IPS-20b (cell line): Measurements from ENCODE around the gene LMTK3.

ENCODE experiments used
- H3K27ac ChIP-seq: one replicate; pipeline ENCODE4 v1.5.1; 2013; ENCODE audit warnings: low read length
- H3K27me3 ChIP-seq: 2 replicates; pipeline ENCODE4 v1.6.1; 2013; ENCODE audit warnings: mild to moderate bottlenecking, low read length, inconsistent platforms; ENCODE audit not compliant: insufficient read depth
- H3K36me3 ChIP-seq: 2 replicates; pipeline ENCODE4 v1.6.1; 2013; ENCODE audit warnings: low read depth, mild to moderate bottlenecking, inconsistent platforms, low read length, moderate library complexity; ENCODE audit not compliant: insufficient read depth
- H3K4me1 ChIP-seq: 2 replicates; pipeline ENCODE4 v1.6.1; 2013; ENCODE audit warnings: mild to moderate bottlenecking, control low read depth, inconsistent platforms, low read length, moderate library complexity; ENCODE audit not compliant: insufficient read depth
- H3K4me3 ChIP-seq: 2 replicates; pipeline ENCODE4 v1.5.1; 2013; ENCODE audit warnings: mild to moderate bottlenecking, low read length, inconsistent platforms
- H3K9ac ChIP-seq: 2 replicates; pipeline ENCODE4 v1.6.1; 2013; ENCODE audit warnings: low read depth, mild to moderate bottlenecking, inconsistent platforms, low read length, moderate library complexity
- H3K9me3 ChIP-seq: 2 replicates; pipeline ENCODE4 v1.6.1; 2013; ENCODE audit warnings: mild to moderate bottlenecking, low read depth, low read length, inconsistent platforms; ENCODE audit not compliant: insufficient read depth

Gene LMTK3

DNA sequence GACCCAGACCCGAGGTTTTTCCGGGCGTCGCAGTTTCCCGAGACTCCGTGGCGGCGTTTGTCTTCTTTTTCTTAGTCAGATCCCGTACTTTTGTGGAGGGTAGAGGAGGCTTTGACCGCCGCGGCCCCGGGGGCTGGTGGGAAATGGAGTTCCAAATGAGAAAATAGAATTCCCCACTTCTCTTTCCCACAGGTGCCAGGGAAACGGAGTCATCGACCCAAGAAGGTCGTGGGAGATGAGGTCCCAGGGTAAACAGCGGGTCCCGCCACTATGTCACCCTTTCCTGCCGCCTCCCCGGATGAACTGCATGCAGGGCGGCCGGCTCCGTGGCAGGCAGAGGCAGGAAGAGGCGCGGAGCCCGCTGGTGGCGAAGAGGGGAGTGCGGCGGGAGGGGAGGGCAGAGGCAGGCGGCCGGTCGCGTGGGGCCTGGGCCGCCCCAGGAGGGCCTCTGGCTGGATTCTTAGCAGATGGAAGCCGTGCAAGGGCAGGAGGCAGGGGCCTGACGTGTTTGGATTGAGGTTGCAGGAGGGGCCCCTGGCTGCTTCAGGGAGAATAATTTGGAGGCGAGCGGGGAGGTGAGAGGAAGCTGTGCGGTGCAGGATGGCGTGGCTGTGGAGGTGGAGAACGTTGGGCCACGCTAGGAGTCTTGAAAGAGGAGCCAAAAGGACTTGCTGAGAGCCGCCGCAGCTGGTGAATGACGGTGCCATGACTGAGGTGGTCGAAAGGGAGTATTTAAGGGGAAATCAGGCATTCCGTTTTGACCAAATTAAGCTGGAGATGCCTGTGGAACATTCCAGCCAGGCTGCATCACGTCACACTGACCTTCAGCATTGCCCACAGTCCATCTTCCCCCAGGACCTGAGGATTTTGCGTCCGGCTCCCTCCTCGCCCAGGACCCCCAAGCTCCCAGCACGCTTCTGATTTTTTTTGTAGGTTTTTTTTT, 30.8 kb downstream of the LMTK3 start:
- Histone ChIP-seq H3K36me3 (peaks cover 39% of the 10 kb centered on the region), H3K9me3 (no peaks in the 10 kb centered on the region), H3K27ac (no peak overlapping the region), H3K9ac (no peak overlapping the region), H3K4me1 (no peaks in the 10 kb centered on the region), H3K27me3 (no peaks in the 10 kb centered on the region), H3K4me3 (peak overlapping the region; percentile 33; the same call in 1 of the 2 replicates)

DNA sequence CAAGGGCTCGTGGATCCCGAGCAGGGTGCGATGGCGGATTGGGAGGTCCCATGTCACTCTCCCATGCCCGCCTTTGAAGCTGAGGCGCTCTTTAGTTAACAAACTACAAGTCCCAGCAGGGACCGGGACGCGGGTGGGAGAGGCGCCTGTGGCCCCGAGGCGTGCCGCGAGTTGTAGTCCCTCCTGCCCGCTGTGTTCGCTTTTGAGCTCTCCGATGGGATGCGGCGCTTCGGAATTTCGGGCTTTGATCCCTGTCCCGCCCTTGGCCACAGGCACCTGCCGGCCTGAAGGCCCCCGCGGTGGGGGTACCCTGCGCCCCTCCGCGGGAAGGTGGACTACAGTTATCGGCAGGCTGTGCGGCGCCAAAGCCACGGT, 31.5 kb downstream of the LMTK3 start:
- H3K27ac ChIP-seq = no peak overlapping the region
- no peaks in the 10 kb centered on the region for H3K9me3 ChIP-seq
- no peak overlapping the region for H3K9ac ChIP-seq
- no peaks in the 10 kb centered on the region for H3K27me3 ChIP-seq
- H3K36me3 ChIP-seq = peaks cover 46% of the 10 kb centered on the region
- no peaks in the 10 kb centered on the region for H3K4me1 ChIP-seq
- peak overlapping the region; percentile 33; the same call in 1 of the 2 replicates for H3K4me3 ChIP-seq

DNA sequence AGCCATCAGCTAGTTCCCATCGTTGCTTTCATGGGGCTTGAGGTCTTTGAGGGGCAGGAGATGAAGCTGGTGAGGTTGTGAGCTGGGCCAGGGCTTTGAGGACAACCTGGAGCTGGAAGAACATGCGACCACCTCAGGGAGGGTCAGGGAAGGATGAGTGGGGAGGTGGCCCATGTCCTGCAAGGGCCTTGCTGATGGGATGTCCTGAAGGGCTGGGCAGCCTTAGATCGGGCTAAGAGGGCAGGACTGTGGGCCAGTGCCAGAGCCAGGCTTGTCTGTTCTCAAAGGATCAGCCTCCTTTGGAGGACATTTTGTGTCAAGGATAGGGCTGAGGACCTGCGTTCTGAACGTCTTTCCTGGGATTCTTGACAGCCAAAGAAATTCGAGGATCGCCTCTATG, 31.9 kb downstream of the LMTK3 start:
- Histone ChIP-seq H3K27ac (no peak overlapping the region), H3K9ac (no peak overlapping the region), H3K27me3 (no peaks in the 10 kb centered on the region), H3K4me1 (no peaks in the 10 kb centered on the region), H3K9me3 (no peaks in the 10 kb centered on the region), H3K4me3 (no peak overlapping the region), H3K36me3 (peaks cover 51% of the 10 kb centered on the region)

DNA sequence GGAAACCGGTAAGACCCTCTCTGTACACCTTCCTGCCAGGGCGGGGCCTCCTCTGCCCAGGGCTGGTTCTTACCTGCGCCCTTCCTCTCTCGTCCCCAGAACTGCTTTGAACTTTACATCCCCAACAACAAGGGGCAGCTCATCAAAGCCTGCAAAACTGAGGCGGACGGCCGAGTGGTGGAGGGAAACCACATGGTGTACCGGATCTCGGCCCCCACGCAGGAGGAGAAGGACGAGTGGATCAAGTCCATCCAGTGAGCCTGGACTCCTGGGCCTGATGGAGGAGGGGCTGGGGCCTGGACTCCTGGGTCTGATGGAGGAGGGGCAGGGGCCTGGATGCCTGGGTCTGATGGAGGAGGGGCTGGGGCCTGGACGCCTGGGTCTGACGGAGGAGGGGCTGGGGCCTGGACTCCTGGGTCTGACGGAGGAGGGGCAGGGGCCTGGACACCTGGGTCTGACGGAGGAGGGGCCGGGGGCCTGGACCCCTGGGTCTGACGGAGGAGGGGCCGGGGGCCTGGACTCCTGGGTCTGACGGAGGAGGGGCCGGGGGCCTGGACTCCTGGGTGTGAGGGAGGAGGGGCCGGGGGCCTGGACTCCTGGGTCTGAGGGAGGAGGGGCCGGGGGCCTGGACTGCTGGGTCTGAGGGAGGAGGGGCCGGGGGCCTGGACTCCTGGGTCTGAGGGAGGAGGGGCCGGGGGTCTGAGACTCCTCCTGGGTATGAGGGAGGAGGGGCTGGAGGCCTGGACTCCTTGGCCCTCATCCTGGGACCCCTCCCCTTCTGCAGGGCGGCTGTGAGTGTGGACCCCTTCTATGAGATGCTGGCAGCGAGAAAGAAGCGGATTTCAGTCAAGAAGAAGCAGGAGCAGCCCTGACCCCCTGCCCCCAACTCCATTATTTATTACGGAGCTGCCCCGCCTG, 33.0 kb downstream of the LMTK3 start:
- no peak overlapping the region for H3K27ac ChIP-seq
- no peak overlapping the region for H3K4me3 ChIP-seq
- H3K36me3 ChIP-seq = peaks cover 62% of the 10 kb centered on the region
- no peaks in the 10 kb centered on the region for H3K9me3 ChIP-seq
- no peak overlapping the region for H3K9ac ChIP-seq
- no peaks in the 10 kb centered on the region for H3K4me1 ChIP-seq
- H3K27me3 ChIP-seq = no peaks in the 10 kb centered on the region

DNA sequence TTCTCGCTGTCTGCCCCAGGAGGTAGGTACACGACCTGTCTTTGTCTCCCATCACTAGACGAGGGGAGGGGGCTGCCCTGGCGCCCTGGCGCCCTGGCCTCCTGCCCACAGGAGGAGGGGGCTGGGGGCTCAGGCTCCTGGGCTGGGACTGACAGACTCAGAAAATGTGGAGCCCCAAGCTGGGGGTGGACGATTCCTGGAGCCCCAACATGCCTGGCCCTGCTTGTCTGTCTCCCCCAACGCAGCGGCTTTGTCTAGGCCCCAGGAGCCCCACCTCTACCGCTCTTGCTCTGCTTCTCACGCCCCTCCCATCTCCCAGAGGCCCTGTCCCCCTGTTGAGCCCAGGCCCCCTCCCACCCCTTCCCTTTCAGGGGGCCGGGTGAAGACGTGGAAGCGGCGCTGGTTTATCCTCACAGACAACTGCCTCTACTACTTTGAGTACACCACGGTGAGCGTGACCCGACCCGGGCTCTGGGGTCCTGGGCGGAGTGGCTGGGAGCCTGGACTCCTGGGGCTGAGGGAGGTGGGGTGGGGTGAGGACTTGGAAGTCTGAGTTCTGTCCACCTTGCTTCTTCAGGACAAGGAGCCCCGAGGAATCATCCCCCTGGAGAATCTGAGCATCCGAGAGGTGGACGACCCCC, 33.8 kb downstream of the LMTK3 start:
- H3K9me3 ChIP-seq = no peaks in the 10 kb centered on the region
- no peaks in the 10 kb centered on the region for H3K4me1 ChIP-seq
- H3K27me3 ChIP-seq = no peaks in the 10 kb centered on the region
- H3K36me3 ChIP-seq = peaks cover 69% of the 10 kb centered on the region
- H3K4me3 ChIP-seq = no peak overlapping the region
- no peak overlapping the region for H3K27ac ChIP-seq
- no peak overlapping the region for H3K9ac ChIP-seq

DNA sequence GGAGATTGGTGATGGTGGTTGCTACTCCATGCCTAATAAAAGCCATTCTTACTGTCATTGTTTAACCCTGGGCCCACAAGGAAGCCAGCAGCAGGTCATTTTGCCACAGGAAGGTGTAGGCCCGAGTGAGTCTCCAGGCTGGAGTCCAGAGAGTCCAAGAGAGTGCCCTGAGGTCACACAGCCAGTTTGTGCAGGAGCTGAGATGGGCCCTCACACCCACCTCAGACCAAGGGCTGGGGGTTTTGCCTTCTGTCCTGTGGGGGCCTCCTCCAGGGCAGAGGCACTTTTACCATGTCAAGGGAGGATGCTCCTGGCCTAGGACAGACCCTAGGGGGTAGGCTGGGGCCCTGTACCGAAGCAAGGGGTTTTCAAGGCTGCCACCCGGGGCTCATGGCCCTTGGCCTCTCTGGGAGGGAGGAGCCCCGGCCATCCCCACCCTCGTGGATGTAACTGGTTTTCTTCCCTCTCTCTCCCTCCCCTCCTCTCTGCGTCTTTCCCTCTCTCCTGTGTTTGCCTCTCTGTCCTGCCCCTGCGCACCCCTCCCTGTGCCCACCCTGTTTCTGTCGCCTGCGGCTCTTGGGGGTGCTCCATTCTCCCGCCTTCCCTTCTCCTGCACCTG, 34.5 kb downstream of the LMTK3 start:
- Histone ChIP-seq H3K9ac (no peak overlapping the region), H3K4me3 (no peak overlapping the region), H3K27me3 (no peaks in the 10 kb centered on the region), H3K4me1 (no peaks in the 10 kb centered on the region), H3K36me3 (peaks cover 75% of the 10 kb centered on the region), H3K27ac (no peak overlapping the region), H3K9me3 (no peaks in the 10 kb centered on the region)

DNA sequence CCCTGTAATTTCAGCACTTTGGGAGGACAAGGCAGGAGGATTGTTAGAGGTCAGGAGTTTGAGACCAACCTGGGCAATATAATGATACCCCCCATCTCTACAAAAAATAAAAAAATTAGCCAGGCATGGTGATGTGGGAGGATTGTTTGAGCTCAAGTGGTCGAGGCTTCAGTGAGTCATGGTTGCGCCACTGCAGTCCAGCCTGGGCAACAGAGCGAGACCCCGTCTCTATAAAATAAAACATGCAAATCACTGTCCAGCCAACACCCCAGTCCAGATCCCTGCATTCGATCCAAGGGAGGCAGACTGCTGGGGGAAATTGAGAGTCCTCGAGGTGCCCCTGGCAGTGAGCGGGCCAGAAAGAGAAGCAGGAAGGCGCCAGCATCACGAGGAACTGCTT, 35.5 kb downstream of the LMTK3 start:
- Histone ChIP-seq H3K4me3 (no peak overlapping the region), H3K36me3 (peaks cover 85% of the 10 kb centered on the region), H3K4me1 (no peaks in the 10 kb centered on the region), H3K27me3 (no peaks in the 10 kb centered on the region), H3K9me3 (no peaks in the 10 kb centered on the region), H3K27ac (no peak overlapping the region), H3K9ac (no peak overlapping the region)

DNA sequence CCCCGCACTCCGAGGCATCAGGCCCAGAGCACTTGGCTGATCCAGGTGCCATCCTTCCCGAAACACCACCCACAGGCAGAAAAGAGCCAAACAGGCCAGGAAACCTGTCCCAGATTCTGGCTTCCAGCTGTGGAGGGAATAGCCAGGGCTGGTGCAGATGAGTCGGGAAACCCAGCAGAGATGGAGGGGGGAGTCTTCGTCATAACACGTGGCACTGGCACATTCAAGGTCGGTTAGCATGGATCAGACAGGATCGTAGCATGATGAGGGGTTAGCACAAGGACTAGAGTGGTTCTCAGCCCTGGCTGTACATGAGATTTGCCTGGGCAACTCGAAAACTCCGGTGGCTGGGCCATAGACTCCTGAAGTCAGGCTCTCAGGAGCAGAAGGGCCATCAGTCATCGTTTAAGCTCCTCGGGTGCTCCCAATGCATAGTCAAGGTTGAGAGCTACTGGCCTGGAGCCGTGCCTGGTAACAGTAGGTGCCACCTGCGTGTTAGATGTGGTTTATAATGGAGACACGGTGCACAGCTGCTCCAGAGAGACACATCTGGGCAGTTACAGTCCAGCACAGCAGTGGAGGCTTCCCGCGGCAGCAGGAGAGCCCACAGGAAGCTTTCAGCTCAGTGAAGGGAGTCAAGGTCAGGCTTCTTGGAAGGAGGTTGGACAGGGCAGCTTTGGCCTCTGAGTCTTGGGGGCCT, 36.1 kb downstream of the LMTK3 start:
- Histone ChIP-seq H3K27me3 (no peaks in the 10 kb centered on the region), H3K27ac (no peak overlapping the region), H3K4me3 (no peak overlapping the region), H3K9ac (no peak overlapping the region), H3K9me3 (no peaks in the 10 kb centered on the region), H3K36me3 (peaks cover 91% of the 10 kb centered on the region), H3K4me1 (no peaks in the 10 kb centered on the region)

DNA sequence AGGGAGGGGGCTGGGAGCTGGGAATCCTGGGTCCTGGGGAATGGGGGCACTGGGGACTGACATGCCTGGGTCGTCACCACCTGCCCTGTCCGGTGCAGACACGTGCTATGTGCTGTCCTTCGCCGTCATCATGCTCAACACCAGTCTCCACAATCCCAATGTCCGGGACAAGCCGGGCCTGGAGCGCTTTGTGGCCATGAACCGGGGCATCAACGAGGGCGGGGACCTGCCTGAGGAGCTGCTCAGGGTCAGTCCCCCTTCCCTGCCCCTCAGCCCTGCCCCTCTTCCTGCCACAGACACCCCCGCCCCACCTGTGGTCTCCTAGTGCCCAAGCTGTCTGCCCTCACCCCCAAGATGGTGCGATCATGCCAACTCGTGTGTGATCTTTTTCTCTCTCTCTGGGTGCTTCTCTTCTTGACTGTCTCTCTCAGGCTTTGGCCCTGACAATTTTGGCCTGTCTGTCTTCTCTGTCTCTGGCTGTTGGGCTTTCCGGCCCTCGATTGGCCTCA, 37.5 kb downstream of the LMTK3 start:
- peaks cover 85% of the 10 kb centered on the region for H3K36me3 ChIP-seq
- H3K4me3 ChIP-seq = no peak overlapping the region
- no peak overlapping the region for H3K9ac ChIP-seq
- no peaks in the 10 kb centered on the region for H3K27me3 ChIP-seq
- no peaks in the 10 kb centered on the region for H3K9me3 ChIP-seq
- no peaks in the 10 kb centered on the region for H3K4me1 ChIP-seq
- no peak overlapping the region for H3K27ac ChIP-seq

DNA sequence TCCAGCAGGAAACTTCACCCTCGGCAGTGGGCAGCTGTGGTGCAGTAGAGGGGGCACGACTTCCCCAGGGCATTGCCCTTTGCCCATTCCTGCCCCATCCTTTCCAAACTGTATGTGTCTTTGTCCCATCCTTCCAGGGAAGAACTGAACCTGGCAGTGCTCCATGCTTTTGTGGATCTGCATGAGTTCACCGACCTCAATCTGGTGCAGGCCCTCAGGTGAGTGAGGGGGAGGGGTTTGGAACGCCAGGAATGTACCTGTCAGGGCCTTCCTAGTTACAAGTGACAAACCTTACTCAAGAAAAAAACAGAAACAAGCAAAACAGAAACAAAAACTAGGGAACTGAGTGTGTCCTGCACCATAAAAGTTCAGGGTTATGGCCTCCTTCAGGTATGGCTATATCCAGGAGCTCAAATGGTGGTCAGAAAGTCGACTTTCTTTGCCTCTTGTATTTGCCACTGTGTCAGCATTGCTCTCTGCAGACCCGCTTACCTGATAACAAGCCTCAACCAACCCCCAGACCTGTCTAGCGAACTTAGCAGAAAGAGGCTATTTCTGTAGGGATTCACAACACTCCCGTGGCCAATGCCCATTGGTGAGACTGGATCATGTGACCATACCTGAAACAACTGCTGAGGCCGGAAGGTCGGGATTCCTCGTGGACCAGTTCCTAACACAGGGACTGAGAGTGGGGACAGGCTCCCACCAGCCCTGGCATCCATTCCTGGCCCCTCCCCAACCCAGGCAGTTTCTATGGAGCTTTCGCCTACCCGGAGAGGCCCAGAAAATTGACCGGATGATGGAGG, 38.3 kb downstream of the LMTK3 start:
- no peak overlapping the region for H3K27ac ChIP-seq
- no peak overlapping the region for H3K4me3 ChIP-seq
- H3K4me1 ChIP-seq = no peaks in the 10 kb centered on the region
- H3K27me3 ChIP-seq = no peaks in the 10 kb centered on the region
- peaks cover 80% of the 10 kb centered on the region for H3K36me3 ChIP-seq
- H3K9me3 ChIP-seq = no peaks in the 10 kb centered on the region
- no peak overlapping the region for H3K9ac ChIP-seq
